Left lung (tissue), 10 donors: ENCODE measurements around the gene GABRG2. TPM values are rescaled to one million over a fixed set of nuclear protein-coding genes. Genes with fewer than 3 reads are reported as not detected.
"Not testable (repeated sequence)": the region's sequence is repeated elsewhere in the genome, so short reads cannot be mapped to it uniquely, and the experiment has no call there.

Source experiments
- ATAC-seq: fragments of 200-7000 bp; cut with Tn5 transposase; one replicate; pipeline ENCODE4 v1.9.1; 2020; ENCODE audit warnings: moderate library complexity
- DNase-seq, 4 donors: peaks; one replicate each; pipeline ENCODE4 v3.0.0-alpha.2; 2013 to 2020
- H3K27ac ChIP-seq, 2 donors: fragments of 200-600 bp; sonication (generic) in 1 of 2; one replicate each; pipeline versions ENCODE4 v1.5.0 to v1.8.0; 2020 to 2021
- H3K27me3 ChIP-seq, 2 donors: fragments of 200-600 bp; sonication (generic) in 1 of 2; one replicate each; pipeline versions ENCODE4 v1.5.0 to v1.8.0; 2020 to 2021
- H3K36me3 ChIP-seq, 2 donors: fragments of 200-600 bp; sonication (generic) in 1 of 2; one replicate each; pipeline versions ENCODE4 v1.5.0 to v1.8.0; 2020 to 2021
- H3K4me1 ChIP-seq, 2 donors: fragments of 200-600 bp; one replicate each; pipeline ENCODE4 v1.8.0; 2021
- H3K4me3 ChIP-seq, 2 donors: fragments of 200-600 bp; sonication (generic) in 1 of 2; one replicate each; pipeline versions ENCODE4 v1.5.0 to v1.8.0; 2020 to 2021; ENCODE audit warnings: mild to moderate bottlenecking in 1 of 2
- H3K9me3 ChIP-seq, 2 donors: fragments of 200-600 bp; sonication (generic) in 1 of 2; one replicate each; pipeline versions ENCODE4 v1.5.0 to v1.8.0; 2020 to 2021
- CTCF ChIP-seq, 2 donors: fragments of 200-600 bp; sonication (generic) in 1 of 2; IDR thresholded peaks; one replicate each; pipeline versions ENCODE4 v1.5.0 to v1.8.0; 2021; ENCODE audit warnings: antibody characterized with exemption in 2 of 2
- intact Hi-C, 2 donors: fragments of 100-400 bp; cut with DNase I; formaldehyde crosslinking; loops; one replicate each; pipeline versions ENCODE4 v1.11.2 to v1.14.2; 2022
- polyA plus RNA-seq, 6 donors: library from polyadenylated mRNA; unstranded; fragments of 120-200 nt; gene quantifications; one replicate each; pipeline ENCODE4 v1.2.1, GENCODE V29; 2013; ENCODE audit not compliant: insufficient read length in 6 of 6
- total RNA-seq, 2 donors: library from RNA; stranded (reverse); fragmentation: NEBNext Ultra II Directional; extraction: Animal tissue kit (Norgen Biotek cat#: 25700); gene quantifications; one replicate each; pipeline ENCODE4 v1.2.1, GENCODE V29; 2021
- donor health status: DM: no; HTN: yes; CAD: no.
- donor health status: DM: no; HTN: no; CAD: no.

The GABRG2 gene
- total and polyA plus RNA-seq, 8 donors, result 0.07 to 0.76 (median 0.17) TPM; not detected in 1

GRCh38 chr5:162052676-162053075 lies 14.9 kb upstream of the GABRG2 start:
- TF ChIP-seq CTCF (IDR thresholded peaks at IDR 0.05), result no peak
- ATAC-seq (no peak), DNase-seq (no peak)
- Histone ChIP-seq H3K36me3 (no peaks in the 10 kb centered on the region), H3K4me3 (no peak overlapping the region), H3K4me1 (no peaks in the 10 kb centered on the region), H3K9me3 (no peaks in the 10 kb centered on the region), H3K27me3 (no peaks in the 10 kb centered on the region), H3K27ac (no peak overlapping the region)
- intact Hi-C loops, result no loop called here

- H3K36me3 ChIP-seq, H3K4me1 ChIP-seq, H3K4me3 ChIP-seq, H3K9me3 ChIP-seq, H3K27ac ChIP-seq, intact Hi-C loops, DNase-seq, ATAC-seq, H3K27me3 ChIP-seq: not testable (repeated sequence)
These were observed 12.5 kb upstream of the GABRG2 start for GRCh38 chr5:162055095-162055494.

- Histone ChIP-seq H3K4me3 (no peak overlapping the region), H3K27ac (no peak overlapping the region), H3K27me3 (peaks cover 0 to 15% of the 10 kb centered on the region in 2 donors), H3K4me1 (no peaks in the 10 kb centered on the region), H3K9me3 (no peaks in the 10 kb centered on the region), H3K36me3 (no peaks in the 10 kb centered on the region)
- DNase-seq (no peak), ATAC-seq (no peak)
- intact Hi-C loops, result no loop called here
- TF ChIP-seq CTCF (IDR thresholded peaks at IDR 0.05), result no peak
These were observed 411 bp upstream of the GABRG2 start for GRCh38 chr5:162067162-162067561.

- no peaks in the 10 kb centered on the region for H3K9me3 ChIP-seq
- H3K27ac ChIP-seq, result no peak overlapping the region
- H3K36me3 ChIP-seq, result no peaks in the 10 kb centered on the region
- DNase-seq, result peak in 3 of 4 donors; percentile 31 to 62 (median 49)
- intact Hi-C loops, result no loop called here
- TF ChIP-seq CTCF (IDR thresholded peaks at IDR 0.05), result no peak
- peaks cover 0 to 15% of the 10 kb centered on the region in 2 donors for H3K27me3 ChIP-seq
- ATAC-seq, result peak; percentile 85
- H3K4me1 ChIP-seq, result no peaks in the 10 kb centered on the region
- no peak overlapping the region for H3K4me3 ChIP-seq
These were observed 839 bp downstream of the GABRG2 start for GRCh38 chr5:162068412-162068811.

- no peak overlapping the region for H3K4me3 ChIP-seq
- H3K27me3 ChIP-seq, result peaks cover 0 to 15% of the 10 kb centered on the region in 2 donors
- DNase-seq (no peak), ATAC-seq (no peak)
- no peaks in the 10 kb centered on the region for H3K4me1 ChIP-seq
- intact Hi-C loops, result no loop called here
- no peak overlapping the region for H3K27ac ChIP-seq
- no peak for TF ChIP-seq CTCF (IDR thresholded peaks at IDR 0.05)
- H3K36me3 ChIP-seq, result no peaks in the 10 kb centered on the region
- no peaks in the 10 kb centered on the region for H3K9me3 ChIP-seq
These were observed 1.4 kb downstream of the GABRG2 start for GRCh38 chr5:162068936-162069335.

- Histone ChIP-seq H3K27ac (no peak overlapping the region), H3K36me3 (no peaks in the 10 kb centered on the region), H3K9me3 (no peaks in the 10 kb centered on the region), H3K4me1 (no peaks in the 10 kb centered on the region), H3K4me3 (no peak overlapping the region), H3K27me3 (no peaks in the 10 kb centered on the region)
- no peak for TF ChIP-seq CTCF (IDR thresholded peaks at IDR 0.05)
- DNase-seq (no peak), ATAC-seq (no peak)
- intact Hi-C loops, result no loop called here
These were observed 11.2 kb downstream of the GABRG2 start for GRCh38 chr5:162078805-162079204.
